HepG2 (cell line): ENCODE measurements around the gene RABGAP1L. TPM values are rescaled to one million over a fixed set of nuclear protein-coding genes. Genes with fewer than 3 reads are reported as not detected.

Experiments
- AKNA ChIP-seq: sonication (generic); formaldehyde crosslinking; IDR thresholded peaks from 2 replicates; pipeline ENCODE4 v1.4.0; 2020; ENCODE audit warnings: missing genetic modification reagents, borderline replicate concordance
- FOXK1 ChIP-seq: sonication (generic); formaldehyde crosslinking; IDR thresholded peaks from 2 replicates; pipeline ENCODE4 v1.4.0; 2020; ENCODE audit warnings: low read depth, missing genetic modification reagents, borderline replicate concordance
- FOXK2 ChIP-seq: fragments of 450-650 bp; IDR thresholded peaks from 2 replicates; pipeline ENCODE4 v1.6.1; 2016
- THAP8 ChIP-seq: sonication (generic); formaldehyde crosslinking; IDR thresholded peaks from 2 replicates; pipeline ENCODE4 v1.5.1; 2020; ENCODE audit warnings: missing genetic modification reagents, mild to moderate bottlenecking, borderline replicate concordance
- UBTF ChIP-seq: sonication (generic); formaldehyde crosslinking; IDR thresholded peaks from 2 replicates; pipeline ENCODE4 v1.4.0; 2020; ENCODE audit warnings: mild to moderate bottlenecking, missing genetic modification reagents
- ZFP36L1 ChIP-seq: sonication (generic); formaldehyde crosslinking; IDR thresholded peaks from 2 replicates; pipeline ENCODE4 v1.8.0; 2022; ENCODE audit warnings: mild to moderate bottlenecking, missing genetic modification reagents, moderate library complexity
- ZNF343 ChIP-seq: sonication (generic); formaldehyde crosslinking; IDR thresholded peaks from 2 replicates; pipeline ENCODE4 v1.4.0; 2020; ENCODE audit warnings: mild to moderate bottlenecking, missing genetic modification reagents
- ZNF503 ChIP-seq: sonication (generic); formaldehyde crosslinking; IDR thresholded peaks from 2 replicates; pipeline ENCODE4 v1.4.0; 2020; ENCODE audit warnings: missing genetic modification reagents
- polyA plus RNA-seq, 8 experiments: library from polyadenylated mRNA; depleted of rRNA in 3 of 8; stranded (reverse) in 7 of 8; unstranded in 1 of 8; fragments of >200 nt; fragmentation: Illumina TruSeq in 4 of 8; extraction: Trizol in 4 of 8; gene quantifications; 2 replicates each; pipeline versions ENCODE4 v1.2.1 to v1.2.3, GENCODE V29; 2011 to 2016; ENCODE audit warnings: low read depth in 4 of 8, missing spikeins in 1 of 8, mixed read lengths in 1 of 8; ENCODE audit not compliant: insufficient read depth in 1 of 8
- total RNA-seq, 5 experiments: library from RNA; depleted of rRNA; stranded (reverse); fragments of >200 nt; fragmentation: Illumina TruSeq; extraction: Trizol; gene quantifications; 2 replicates each; pipeline ENCODE4 v1.2.3, GENCODE V29; 2016; ENCODE audit warnings: low read depth in 1 of 5

The RABGAP1L gene
- total and polyA plus RNA-seq, 2 of the 13 experiments (the other 11 are each of a cell fraction or from before 2014, with no cell fraction given) = 7.9 to 22.6 TPM

- TF ChIP-seq UBTF (no peak), FOXK1 (CRISPR knock-in tag) (no peak), ZNF343 (CRISPR knock-in tag) (no peak), AKNA (CRISPR knock-in tag) (no peak), FOXK2 (no peak), ZFP36L1 (CRISPR knock-in tag) (no peak), ZNF503 (CRISPR knock-in tag) (no peak), THAP8 (no peak)
These were observed 150.2 kb downstream of the RABGAP1L start (continued) for GRCh38 chr1:174309490-174309889.
